GM18907 (cell line): Measurements from ENCODE around the gene NSL1.
A peak's percentile ranks its signal among the peaks of the same experiment; 100 is the strongest.
"Not testable (repeated sequence)": the region's sequence is repeated elsewhere in the genome, so short reads cannot be mapped to it uniquely, and the experiment has no call there.

ENCODE experiments used
- ATAC-seq: cut with Tn5 transposase; IDR thresholded peaks from one replicate; pipeline ENCODE4 v1.9.1; 2021; ENCODE audit warnings: mild to moderate bottlenecking, moderate library complexity; ENCODE audit not compliant: unreplicated experiment

NSL1 gene

DNA sequence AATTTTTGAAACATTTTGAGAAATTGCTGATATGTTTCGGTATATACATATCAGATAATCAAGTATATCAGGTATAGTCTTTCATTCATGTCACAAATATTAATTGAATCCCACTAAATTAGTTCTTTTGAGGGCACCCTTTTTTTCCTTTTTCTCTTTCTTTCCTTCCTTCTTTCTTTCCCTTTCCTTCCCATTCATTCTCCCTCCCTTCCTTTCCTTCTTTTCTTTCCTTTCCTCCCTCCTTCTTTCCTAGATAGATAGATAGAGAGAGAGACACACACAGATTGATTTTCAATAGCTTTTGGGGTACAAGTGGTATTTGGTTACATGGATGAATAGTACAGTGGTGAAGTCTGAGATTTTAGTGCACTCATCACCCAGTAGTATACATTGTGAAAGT is 5.7 kb downstream of the NSL1 start:
- ATAC-seq = no peak

DNA sequence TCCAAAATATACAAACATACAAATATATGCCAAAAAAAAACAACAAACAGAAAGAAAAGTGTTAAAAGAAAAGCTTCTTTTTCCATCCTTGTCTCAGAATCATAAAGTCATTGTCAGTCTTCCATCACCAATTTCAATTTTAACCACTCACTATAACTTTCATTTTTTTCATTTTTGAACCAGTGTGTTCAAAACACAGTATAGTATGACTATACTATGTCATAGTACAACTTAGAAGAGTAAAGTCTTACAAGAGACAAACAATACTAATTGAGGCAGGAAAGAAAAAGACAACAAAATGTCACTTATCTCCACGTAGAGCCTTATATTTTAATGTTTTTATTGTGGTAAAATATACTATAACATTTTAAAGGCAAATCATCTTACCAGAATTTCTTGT is 7.6 kb downstream of the NSL1 start:
- no peak for ATAC-seq

DNA sequence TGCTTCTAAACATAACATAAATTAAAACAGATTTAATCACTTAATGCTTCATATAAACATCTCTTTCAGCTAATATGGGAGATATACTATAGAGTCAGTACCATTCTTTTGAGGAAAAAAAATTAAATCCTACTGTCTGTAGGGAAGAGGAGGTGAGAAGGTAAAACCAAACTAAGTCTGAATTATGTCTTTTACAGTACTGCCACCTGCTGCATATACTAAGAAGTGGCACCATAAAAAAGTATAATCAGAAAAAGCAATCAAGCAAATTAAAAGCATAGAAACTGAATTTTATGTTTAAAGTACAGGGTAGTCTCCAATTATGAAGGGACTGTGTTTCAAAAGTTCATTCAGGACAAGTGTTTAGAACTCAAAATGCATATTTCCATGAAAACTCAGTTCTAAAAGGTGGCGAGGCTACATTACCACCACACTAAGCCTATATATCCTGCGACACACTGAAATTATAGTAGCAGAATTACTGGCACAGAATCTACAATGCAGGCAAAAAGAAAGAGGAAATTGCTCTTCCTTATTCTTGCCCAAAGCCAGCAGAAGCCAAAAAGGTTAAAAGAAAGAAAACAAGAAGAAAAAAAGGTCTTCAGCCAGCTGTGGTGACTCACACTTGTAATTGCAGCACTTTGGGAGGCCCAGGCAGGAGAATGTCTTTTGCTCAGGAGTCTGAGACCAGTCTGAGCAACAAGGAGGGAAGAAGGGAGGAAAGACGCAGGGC is 9.0 kb downstream of the NSL1 start:
- peak; percentile 45 for ATAC-seq

DNA sequence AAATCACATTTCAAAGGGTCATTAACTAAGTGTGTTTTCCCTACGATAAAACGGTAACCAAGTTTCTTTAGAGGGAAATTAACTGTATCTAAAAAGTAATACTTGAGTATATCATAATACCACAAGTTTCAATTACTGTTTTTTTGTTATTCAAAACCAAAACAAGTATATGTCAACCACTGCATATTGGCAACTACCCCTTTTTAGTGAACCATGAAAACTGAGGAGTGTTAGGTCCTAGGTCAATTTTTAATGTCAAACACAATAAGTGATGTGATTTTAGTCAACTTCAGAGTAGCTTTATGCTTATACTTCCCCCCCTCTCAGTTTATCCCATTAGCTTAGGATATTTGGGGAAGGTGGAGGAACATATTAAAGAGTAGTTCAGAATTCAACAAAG is 10.4 kb downstream of the NSL1 start:
- no peak for ATAC-seq

DNA sequence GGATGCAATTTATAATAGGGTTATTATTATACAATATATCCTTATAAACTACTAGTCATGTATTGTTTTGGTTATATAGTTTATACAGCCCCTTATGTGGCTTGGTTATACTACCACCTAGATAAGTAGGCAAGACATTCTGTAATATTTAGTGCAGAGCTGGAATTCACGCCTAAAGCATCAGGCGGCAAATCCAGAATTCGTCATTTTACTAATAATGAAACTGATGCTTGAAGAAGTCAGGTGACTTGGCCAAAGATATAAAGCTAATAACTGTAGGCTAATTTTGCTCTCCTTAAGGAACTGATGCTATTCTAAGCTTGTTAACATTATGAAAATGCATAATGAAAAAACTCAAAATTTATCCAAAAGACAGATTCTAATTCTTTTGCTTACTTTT is 10.8 kb downstream of the NSL1 start:
- no peak for ATAC-seq

DNA sequence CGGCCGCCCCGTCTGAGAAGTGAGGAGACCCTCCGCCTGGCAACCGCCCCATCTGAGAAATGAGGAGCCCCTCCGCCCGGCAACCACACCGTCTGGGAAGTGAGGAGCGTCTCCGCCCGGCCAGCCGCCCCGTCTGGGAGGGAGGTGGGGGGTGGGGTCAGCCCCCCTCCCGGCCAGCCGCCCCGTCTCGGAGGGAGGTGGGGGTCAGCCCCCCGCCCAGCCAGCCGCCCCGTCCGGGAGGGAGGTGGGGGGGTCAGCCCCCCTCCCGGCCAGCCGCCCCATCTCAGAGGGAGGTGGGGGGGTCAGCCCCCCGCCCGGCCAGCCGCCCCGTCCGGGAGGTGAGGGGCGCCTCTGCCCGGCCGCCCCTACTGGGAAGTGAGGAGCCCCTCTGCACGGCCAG is 12.5 kb downstream of the NSL1 start:
- not testable (repeated sequence) for ATAC-seq

DNA sequence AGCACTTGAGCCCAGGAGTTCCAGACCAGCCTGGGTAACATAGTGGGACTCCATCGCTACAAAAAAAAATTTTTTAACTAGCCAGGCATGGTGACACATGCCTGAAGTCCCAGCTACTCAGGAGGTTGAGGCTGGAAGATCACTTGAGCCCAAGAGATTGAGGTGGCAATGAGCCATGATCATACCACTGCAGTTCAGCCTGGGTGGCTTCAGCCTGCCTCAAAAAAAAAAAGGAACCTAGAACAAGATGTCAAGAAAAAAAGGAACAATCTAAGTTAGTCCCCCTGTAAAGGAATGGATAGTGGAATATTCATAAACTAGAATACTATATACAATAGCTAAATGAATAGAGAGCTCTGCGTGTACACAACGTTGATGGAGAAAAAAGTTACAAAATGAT is 14.4 kb downstream of the NSL1 start:
- no peak for ATAC-seq

DNA sequence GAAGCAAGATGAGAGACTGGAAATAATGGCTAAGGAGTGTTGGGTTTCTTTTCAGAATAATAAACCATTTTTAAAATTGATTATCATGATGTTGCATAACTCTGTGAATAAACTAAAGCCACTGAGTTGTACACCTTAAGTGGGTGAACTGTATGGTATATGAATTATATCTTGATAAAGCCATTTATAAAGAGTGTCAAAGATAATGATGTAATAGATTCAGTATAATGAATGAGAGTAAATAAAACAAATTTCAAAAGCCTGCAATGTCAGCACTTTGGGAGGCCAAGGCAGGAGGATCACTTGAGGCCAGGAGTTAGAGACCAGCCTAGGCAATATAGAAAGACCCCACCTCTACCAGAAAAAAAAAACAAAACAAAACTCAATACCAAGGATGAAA is 16.3 kb downstream of the NSL1 start:
- ATAC-seq = no peak

DNA sequence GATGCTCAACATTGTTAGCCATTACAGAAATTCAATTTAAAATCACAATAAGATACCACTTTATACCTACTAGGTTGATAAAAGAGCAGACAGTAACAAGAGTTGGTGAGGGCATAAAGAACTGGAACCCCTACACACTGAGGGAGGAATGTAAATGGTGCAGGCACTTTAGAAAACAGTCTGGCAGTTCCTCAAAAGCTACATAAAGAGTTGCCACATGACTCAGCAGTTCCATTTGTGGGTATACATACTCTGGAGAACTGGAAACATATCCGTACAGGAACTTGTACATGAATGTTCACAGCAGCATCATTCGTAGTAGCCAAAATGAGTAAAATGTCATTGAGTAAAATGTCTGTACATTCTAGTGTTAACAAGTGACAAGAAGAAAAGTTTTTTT is 17.0 kb downstream of the NSL1 start:
- no peak for ATAC-seq

DNA sequence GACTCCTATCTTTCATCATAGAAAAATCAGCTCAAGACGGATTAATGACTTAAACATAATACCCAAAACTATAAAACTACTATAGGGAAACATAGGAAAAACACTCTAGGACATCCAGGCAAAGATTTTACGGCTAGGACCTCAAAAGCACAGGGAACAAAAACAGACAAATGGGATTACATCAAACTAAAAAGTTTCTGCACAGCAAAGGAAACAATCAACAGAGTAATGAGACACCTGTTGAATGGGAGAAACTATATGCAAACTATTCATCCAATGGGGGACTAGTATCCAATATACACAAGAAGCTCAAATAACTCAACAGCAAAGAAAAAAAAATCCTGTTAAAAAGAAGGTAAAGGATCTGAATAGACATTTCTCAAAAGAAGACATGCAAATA is 18.6 kb downstream of the NSL1 start:
- no peak for ATAC-seq

DNA sequence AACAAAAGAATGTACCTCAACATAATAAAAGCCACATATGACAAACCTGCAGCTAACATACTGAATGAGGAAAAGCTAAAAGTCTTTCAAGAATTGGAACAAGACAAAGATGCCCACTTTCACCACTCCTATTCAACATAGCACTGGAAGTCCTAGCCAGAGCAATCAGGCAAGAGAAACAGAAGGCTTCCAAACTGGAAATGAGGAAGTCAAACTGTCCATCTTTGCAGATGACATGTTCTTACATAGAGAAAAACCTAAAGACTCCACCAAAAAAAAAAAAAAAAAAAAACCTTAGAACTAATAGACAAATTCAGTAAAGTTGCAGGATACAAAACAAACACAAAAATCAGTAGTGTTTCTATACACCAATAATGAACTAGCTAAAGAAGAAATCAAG is 20.2 kb downstream of the NSL1 start:
- ATAC-seq = no peak

DNA sequence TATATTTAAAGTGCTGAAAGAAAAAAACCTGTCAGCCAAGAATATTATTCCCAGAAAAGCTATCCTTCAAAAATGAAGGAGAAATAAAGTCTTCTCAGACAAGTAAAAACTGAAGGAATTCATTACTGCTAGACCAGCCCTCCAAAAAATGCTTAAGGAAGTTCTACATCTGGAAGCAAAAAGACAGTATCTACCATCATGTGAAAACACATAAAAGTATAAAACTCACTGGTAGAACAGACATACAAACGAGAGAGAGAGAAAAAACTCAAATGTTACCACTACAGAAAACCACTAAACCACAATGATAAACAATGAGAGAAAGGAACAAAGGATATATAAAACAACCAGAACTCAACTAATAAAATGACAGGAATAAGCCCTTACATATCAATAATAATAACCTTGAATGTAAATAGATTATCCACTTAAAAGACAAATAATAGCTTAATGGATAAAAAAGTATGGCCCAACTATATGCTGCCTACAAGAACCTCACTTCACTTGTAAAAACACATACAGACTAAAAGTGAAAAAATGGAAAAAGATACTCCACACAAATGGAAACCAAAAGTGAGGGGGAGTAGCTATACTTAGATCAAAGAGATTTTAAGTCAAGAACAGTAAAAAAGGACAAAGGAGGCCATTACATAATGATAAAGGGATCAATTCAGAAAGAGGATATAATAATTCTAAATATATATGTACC is 22.0 kb downstream of the NSL1 start:
- ATAC-seq = no peak

DNA sequence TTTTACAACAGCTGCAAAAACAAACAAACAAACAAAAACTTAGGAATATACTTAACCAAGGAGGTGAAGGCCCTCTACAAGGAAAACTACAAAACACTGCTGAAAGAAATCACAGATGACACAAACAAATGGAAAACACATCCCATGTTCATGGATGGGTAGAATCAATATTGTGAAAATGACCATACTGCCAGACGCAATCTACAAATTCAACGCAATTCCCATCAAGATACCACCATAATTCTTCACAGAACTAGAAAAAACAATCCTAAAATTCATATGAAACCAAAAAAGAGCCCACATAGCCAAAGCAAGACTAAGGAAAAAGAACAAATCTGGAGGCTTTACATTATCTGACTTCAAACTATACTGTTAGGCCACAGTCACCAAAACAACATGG is 24.8 kb downstream of the NSL1 start:
- not testable (repeated sequence) for ATAC-seq

DNA sequence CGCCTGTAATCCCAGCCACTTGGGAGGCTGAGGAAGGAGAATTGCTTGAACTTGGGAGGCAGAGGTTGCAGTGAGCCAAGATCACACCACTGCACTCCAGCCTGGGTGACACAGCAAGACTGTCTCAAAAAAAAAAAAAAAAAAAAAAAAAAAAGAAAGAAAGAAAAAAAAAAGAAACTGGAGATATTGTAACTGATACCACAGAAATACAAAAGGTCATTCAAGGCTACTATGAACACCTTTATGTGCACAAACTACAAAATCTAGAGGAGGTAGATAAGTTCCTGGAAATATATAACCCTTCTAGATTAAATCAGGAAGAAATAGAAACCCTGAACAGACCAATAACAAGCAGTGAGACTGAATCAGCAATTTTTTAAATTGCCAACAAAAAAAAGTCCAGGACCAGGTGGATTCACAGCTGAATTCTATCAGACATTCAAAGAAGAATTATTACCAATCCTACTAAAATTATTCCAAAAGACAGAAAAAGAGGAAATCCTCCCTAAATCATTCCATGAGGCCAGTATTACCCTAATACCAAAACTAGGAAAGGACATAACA is 26.8 kb downstream of the NSL1 start:
- not testable (repeated sequence) for ATAC-seq

DNA sequence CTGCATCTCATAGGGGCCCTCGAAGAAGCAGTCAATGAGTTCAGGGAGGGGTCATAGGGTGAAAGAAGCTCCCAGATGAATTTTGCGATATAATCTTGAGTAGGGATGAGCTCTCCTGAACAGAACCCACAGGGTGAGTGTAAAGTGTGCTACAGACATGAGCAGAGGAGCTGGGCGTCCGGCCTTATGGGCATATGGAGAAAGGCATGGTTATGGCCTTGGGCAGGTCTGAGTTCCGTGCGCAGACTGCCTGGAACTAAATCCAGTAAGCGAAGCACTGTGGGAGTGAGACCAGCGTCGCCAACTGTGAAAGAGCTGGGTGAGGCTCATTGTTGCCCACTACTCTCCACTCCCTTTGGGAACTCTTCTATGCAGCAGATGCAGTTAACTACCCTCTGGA is 28.7 kb downstream of the NSL1 start:
- ATAC-seq = no peak

DNA sequence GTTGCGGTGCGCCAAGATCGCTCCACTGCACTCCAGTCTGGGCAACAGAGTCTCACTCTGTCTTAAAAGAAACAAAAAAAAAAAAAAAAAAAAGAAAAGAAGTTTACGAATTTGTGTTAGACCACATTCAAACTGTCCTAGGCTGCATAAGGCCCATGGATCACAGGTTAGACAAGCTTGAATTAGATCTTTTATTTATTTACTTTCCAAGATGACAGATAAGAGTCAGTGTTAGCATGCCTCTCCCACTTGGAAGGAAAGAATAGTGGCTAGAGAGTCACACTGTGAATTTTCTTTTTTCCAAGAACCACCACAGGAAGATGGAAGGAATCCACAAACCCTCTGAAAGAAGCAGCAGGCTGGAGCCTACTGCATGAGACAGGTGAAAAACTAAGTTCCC is 29.3 kb downstream of the NSL1 start:
- ATAC-seq = no peak

DNA sequence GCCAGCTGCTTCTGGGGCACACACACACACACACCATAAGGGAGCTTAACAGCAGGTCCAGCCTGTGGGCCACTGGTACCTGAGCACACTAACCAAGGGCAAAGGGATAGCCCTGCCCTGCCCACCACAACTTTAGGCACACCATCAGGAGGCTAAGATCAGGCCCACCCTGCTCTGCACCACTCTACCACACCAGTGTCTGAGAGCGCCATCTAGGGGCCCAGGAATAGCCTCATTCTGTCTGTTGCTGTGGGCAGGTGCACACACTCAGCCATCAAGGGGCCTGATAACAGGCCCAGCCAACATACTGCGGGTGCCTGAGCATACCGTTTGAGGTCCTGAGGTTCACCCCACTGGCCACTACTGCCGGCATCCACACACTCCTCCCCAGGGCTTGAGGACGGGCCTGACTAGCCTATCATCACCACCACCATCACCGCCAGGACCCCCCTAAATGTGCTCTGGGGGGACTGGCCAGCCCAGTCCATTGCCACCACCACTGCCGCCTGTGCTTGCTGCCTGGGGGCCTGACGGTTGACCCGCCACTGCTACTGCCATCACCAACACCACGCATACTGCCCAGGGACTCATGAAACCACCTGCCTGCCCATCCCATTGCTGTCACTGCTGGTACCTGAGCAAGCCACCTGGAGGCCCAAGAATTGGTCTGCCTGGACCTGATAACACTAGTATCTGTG is 31.3 kb downstream of the NSL1 start:
- no peak for ATAC-seq

DNA sequence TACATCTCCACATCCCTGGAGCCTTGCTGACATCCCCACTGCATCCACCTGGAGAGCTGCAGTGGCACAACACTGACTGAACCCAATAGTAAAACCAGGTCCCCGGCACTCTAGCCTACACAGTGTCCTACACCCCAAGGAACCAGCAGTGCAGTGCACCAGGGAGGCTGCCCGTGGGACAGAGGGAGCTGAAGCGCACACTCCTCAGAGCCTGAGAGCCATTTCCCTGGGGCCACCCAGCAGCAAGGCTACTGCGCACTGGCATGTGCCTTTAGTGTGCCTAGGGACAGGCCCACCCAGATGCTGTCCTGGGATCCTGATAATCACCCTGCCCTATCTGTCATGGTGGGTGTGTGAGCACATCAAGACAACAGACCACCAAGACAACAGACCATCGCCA is 31.9 kb downstream of the NSL1 start:
- no peak for ATAC-seq

DNA sequence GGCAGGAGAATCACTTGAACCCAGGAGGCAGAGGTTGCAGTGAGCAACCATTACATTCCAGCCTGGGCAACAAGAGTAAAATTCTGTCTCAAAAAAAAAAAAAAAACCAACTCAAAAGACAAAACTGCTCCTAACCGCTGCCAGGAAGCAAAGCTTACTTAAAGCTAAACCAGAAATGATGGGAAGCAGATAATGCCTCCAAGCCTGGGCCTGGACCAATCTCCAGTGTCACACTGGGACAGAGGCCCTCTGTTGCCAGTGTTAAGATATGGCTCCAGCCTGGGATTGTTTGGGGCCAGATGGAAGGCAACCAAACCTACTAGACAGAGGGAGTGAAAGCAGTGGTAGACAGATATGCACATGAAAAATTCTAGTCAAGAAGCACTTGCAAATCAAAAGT is 36.9 kb downstream of the NSL1 start:
- ATAC-seq = no peak

DNA sequence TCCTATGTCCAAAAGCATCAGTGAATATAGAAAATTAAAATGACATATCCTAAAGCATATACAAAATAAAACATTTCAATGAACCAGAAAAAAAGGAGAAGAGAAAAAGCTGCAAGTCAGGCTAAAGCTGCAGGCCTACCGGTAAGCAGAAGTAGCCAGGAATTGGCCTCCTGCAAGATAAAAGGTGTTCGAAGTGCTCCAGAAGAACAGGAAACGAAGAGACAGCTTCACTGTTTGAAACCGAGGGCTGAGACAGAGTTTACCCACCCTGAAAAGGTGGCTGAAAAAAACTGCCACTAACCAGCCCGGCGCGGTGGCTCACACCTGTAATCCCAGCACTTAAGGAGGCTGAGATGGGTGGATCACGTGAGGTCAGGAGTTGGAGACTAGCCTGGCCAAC is 37.4 kb downstream of the NSL1 start:
- peak; percentile 44 for ATAC-seq

DNA sequence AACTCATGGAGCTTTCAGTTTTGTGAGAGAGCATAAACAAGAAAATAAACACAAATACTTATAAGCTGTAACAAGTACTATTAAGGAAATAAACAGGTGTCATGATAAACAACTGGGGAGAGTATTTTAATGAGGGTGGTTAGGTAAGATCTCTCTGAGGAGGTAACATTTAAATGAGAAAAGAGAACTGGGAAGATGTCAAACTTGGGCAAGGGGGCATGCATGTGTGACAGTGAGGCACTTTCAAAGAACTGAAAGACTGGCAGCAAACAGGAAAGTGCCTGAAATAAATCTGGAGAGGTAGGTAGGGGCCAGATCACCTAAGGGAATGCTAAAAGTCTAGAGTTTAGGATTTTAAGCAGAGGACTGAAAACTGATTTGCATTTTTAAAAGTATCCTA is 37.8 kb downstream of the NSL1 start:
- ATAC-seq = no peak
